ENCODE results near the gene SLC30A3. TPM values are rescaled to one million over a fixed set of nuclear protein-coding genes. Genes with fewer than 3 reads are reported as not detected.

Gene SLC30A3
- polyA plus RNA-seq, 12 donors: 0.18 to 2.2 (median 0.81) TPM; not detected in 2

DNA sequence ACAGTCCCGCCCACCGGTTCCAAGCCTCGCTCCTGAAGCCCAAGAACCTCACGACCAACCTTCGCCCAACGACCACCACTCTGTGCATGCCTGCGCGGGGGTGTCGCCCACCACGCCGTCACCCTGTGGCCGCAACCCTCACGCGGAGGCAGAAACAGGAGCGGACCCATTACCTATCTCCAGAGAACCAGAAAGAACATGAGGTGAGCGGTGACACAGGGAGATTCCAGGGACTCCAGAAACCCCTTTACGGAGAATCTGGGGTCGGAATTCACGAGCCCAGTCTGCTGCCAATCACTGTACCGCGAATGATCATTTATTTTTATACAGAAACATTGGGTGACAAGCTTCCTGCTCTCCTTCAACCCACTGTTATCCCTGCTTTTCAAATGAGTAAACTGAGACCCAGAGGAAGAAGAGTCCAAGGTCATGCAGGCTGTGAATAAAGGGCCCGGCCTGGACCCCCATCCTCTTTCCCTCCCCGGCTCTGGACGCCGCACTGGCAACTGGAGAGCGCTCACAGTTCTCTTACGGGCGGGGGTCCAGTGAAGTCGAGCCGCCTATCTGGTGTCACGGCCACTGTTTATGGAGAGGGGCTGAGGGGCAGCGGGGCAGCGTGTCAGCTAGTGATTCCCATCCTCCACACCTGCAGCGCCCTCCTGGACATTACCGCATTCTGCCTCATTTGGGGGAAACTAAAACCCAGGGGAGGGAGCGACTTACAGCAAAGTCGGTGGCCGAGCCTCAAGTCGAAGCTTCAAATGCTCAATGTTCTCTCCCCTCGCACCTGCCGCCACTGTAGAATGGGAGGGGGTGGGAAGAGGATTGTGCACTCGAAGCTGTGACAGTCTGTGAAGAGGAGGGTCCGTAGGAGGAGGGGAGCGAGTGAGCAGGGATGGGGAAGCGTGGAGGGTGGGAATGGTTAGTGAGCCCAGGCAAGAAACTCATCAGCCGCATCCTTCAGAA is 723 bp upstream of the SLC30A3 start:
- DNase-seq: no peak

DNA sequence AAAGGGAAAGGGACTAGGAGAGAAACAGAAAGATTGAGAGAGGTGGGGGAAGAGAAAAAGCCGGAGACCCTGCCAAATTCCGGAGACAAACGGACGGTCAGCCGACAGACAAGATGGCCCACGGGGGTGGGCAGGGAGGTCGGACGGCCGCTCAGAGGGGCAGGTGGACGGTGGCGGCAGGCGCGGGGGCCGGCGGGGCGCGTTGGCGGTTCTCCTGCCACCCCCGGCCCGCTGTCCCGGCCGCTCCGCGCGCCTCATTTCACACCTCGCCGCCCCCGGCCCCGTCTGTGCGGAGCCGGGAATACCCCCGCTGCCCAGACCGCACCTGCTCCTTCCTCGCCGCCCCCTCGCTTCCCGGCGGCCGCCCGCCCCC is 935 bp downstream of the SLC30A3 start:
- DNase-seq: no peak

DNA sequence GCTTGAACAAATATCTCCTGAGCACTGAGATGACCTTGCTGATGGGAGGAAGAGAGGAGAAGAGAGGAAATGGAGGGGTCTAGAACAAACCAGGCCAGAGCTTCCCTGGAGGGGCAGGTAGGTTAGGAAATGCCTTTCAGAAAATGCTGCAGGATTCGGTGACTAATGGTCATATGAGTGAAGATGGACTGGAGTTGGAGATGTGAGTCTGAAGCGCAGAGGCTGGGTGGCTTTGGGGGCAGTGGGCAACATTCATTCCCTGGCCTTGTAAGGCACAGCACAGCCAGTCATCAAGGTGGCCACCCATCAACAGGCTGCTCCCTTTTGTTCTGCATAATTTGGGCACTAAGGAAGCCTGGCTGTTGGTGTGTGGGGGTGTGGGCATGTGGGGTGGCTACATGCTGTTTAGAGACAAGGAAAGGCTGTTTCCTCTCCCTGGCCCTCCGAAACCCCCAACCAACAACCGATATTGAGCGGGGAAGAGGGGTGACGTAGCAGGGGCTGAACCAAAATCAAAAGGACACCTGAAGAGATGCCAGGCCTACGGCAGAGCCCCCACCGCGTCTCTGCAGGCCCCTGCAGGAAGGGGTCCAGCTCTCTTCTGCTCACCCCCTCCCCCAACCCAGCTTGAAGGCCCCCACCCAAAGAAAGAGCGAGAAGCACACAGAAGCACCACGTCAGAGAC is 1.5 kb downstream of the SLC30A3 start:
- no peak for DNase-seq

DNA sequence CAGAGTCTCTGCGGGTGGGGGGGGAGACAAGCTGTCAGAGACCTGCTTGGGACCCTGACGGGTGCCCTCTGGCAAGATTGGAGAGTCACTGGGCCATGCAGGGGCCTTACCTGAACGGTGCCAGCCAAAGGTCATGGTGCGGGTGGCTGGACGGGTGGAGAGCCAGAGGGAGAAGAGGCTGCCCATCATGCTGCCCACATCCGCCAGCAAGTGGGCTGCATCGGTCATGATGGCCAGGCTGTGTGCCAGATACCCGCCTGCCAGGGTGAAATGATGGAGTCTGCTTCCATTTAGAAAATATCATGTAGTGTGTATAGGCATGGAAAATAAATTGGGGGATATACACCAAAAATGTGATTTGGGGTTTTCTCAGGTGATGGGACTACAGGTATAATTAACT is 4.8 kb downstream of the SLC30A3 start:
- DNase-seq: no peak

DNA sequence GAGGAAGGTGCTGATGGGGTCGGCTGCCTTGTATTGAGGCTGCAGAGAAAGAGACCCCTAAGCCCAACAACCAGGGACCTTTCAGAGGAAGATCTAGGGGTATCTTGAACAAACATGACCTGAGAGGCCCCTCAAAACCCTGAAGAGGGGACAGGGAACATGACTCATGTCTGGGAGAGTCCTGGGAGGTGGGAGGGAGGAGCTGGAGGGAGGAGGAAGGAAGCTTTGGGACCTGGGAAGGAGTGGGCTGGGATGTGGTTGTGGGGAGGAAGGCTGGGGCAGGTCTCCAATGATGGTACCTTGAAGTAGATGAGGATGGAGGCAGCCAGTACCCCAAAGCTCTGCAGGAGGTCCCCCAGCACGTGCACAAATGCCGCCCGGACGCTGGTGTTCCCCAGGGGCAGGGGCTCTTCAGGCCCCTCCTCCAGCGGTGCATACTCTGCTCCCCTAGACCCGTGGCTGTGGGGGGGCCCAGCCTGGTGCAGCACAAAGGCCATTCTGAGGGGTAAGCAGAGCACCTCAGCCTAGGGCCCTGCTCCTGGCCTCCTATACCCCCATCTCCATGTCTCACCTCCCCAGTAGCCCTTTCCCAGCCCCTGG is 5.9 kb downstream of the SLC30A3 start:
- DNase-seq: no peak

DNA sequence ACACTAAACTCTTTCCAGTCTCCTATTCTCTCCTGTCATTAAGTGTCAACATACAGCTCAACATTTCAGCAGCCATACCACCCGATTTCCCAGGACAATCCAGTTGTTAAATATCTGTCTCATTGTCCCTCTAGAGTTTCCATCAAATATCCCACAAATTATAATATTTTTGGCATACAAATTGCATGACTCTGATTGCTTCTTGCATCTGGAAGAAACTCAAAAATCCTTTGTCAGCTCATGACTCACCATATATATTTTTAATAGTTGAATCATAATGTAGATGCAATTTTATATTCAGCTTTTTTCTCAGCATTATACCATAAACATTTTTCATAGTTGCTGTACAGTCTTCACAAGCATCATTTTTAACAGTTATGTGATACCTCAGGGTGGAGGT is 7.2 kb downstream of the SLC30A3 start:
- no peak for DNase-seq

DNA sequence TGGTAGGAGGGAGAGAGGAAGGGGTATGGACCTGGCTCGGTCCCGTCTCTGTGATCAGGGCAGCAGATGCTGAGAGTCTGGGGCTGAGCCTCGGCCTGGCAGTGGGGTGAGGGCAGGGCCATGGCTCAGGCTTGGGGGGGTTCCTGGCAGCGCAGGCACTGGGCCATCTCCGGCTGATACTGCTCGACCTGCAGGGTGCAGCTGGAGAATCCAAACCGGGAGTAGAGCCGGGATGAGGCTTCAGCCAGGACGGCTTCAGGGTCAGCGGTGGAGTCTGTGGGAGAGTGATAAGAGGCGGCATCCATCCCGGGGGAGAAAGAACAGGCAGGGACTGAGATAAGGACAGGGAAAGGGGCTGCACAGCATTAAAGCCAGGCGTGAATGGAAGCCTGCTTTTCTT is 7.7 kb downstream of the SLC30A3 start:
- no peak for DNase-seq

DNA sequence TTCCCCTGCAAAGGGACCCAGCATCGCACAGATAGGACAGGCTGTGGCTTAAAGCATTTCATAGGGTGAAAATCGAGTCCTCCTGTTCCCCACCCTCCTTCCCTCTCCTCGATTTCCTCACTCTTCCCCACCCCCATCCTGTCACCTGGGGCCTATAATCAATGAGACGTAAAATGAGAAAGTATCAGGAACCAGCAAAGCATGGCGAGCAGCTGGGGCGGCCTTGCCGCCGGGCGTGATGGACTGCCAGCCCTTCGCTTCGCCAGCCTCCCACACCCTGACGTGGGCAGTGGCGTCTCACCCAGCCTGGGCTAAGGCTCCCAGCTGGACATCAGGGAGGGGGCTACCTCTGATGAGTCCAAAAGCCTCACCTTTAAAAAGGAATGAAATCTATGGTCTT is 11.1 kb downstream of the SLC30A3 start:
- DNase-seq: no peak

DNA sequence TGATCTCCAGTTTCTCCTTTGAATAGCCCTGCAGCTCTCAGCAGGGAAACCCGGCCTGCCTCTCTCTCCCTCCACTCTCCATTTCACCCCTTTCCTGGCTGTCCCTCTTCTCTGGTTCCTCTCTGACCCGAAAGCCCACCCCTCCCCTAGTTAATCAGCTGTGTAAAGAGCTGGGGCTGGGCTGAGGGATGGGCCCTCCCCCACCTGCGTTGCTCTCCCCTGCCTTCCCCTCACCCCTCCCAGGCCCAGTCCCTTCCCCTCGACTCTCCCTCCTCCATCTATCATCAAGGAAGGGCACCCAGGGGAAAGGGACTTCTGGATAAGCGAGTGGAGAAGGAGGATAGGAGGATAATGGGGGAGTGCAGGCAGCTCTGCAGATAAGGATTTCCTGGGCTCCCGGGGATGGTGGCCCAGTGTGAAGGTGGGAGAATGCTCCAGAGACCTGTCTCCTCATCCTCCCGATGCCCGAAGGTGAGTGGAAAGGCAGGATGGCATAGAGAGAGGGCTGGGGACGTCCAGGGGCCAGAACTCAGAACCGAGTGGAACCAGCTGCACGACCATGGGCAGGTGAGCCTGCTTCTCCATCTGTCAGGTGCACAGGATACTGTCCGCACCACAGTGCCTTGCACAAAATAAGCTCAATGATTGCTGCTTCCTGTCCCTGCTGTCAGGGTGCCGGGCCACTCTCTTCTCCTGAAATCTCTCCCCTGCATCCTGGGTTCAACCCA is 12.0 kb downstream of the SLC30A3 start:
- no peak for DNase-seq

DNA sequence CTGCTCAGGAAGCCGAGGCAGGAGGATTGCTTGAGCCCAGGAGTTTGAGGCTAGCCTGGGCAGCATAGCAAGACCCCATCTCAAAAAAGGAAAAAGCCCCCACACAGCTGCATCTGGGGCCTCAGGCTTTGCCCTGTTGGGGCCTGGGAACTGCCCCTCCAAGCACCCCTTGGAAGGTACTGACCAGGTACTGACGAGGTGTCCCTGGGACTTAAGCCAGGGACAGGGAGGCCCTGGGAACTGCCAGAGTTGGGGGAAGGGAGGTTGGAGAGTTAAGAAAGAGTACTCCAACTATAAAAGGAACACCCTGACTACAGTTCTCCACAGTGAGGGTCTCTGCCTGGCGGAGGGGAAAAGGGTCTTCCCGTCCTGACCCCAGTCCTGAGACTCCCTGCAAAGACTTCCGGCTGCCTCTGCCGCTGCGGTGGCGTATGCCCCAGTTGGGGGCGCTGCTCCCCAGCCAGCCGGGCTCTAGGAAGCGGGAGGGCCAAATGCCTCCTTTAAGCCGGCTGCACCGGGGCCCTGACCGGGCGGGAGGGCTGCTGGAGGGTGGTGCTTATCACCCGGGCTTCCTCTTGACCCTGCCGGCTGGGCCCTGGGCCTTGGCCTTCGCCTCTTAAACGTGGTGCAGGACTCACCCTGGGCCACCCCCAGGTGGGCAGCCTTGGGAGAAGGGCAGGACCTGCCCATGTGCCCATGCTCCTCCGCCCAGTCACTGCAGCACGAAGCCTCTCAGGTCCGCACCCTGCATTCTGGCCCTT is 12.8 kb downstream of the SLC30A3 start:
- no peak for DNase-seq

DNA sequence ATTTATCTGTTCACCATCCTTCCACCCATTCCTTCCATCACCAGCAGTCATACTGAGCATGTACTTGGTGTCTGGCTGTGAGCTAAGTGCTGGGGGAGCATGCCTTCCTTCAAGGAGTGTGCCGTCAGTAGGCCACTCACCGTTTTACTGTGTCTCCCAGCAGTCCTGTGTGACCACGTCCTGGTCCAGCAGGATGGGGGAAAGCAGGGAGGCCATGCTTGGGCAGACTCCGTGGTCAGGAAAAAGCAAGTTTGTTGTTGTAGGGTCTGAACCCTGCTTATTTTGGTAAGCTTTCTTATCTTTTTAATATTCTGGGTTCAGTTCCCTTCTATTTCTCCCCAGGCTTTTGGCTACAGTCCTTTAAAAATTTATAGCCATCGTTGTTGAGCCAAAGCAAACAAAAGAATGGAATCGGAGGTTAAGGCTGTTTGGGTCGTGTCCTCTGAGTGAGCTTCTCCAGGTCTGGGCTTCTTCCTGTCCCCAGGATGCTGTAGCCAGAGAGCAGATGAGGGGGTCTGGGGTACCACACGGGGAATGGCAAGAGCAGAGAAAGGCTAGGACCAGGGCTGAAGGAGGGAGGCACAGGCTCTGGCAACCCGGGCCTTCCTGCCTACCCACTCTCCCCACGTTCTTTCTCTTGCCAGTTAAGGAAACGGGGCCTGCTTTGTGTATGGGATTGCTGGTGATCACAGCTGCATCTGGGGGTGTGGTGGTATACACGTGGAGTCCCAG is 13.5 kb downstream of the SLC30A3 start:
- DNase-seq: no peak

DNA sequence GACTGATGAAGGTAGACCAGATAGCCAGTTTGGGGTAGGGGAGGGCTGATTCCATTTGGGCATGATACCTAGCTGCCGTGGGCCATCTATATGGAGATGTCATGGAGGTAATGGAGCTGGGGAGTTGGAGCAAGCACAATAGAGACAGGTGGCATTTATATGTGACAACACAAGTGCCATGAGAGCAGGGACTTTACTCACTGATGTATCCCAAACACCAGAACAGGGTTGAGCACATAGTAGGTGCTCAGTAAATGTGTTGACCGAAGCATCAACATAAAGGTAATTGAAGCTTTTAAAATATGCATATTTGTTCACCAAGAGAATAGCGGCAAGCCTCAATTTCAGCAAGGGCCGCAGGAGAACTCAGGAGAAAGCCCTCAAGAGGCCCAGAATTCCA is 15.0 kb downstream of the SLC30A3 start:
- DNase-seq: no peak

DNA sequence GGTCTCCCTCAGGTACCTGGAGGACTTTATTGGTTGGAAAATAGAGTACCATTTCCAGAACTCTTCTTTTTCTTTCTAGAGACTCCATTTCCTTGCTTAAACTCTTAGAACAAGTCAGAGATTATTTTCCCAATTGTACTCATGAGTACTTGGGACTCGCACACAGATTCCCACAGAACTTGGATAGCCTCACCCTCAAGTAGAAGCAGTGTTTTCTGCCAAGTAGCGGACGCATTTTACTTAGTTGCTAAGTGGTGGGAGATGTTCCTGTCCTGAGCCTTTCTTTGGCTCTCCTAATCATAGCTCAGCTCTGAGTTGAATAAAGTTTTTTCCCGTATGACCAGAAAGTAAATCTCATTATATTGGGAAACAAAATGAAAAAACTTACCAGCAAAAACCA is 17.2 kb downstream of the SLC30A3 start:
- peak; percentile 28 for DNase-seq

DNA sequence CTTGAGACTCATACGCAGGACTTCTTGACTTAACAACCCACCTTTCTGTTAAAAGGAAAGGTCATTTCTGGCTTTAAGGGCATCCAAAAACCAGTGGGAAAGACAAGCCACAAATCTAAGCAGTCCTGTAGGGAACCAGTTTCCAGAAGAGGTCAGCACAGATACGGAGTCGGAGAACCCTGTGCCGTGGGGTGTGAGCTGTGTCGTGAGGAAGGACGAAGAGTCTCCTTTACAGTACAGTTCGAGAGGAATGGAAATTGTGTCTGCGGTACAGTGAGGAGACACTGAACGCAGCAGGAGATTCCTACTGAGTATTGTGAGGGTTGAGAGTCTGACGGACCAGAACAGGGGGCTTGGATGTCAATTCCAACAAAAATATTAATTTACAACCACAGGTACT is 17.7 kb downstream of the SLC30A3 start:
- no peak for DNase-seq

DNA sequence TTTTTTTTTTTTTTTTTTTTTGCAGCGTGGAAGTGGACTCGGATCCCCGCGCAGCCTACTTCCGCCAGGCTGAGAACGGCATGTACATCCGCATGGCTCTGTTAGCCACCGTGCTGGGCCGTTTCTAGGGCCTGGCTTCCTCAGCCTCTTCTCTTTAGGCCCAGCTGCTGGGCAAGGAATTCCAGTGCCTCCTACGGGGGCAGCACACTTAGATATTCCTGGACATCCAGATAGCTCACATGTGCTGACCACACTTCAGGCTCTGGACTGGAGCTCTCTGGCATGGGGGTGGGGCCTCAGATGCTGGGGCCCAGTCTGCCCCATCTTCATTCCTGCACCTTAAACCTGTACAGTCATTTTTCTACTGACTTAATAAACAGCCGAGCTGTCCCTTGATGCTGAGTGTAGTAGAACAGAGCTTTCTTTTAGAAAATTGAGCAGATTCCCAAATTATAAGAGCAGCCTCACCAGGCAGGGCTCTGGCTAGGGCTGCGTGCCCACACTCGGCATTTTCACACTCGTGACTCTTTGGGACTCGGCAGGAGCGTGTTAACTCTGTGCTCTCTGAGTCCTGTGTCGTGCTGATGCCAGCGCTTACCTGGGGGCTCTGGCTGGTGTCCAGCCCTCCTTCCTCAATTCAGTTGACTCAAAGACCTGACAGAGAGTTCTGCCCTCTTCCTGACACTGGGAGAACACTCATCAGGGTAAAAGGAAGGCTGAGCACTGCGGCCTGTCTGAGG is 19.3 kb downstream of the SLC30A3 start:
- no peak for DNase-seq

DNA sequence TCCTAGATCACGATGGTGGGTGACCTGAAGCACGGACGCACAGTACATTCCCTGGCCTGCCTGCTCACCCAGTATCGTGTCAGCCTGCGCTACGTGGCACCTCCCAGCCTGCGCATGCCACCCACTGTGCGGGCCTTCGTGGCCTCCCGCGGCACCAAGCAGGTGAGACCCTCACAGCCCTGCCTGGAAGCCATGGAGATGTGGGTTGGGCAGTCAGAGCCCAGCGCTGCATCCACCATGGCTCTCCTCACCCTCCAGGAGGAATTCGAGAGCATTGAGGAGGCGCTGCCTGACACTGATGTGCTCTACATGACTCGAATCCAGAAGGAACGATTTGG is 20.3 kb downstream of the SLC30A3 start:
- no peak for DNase-seq

DNA sequence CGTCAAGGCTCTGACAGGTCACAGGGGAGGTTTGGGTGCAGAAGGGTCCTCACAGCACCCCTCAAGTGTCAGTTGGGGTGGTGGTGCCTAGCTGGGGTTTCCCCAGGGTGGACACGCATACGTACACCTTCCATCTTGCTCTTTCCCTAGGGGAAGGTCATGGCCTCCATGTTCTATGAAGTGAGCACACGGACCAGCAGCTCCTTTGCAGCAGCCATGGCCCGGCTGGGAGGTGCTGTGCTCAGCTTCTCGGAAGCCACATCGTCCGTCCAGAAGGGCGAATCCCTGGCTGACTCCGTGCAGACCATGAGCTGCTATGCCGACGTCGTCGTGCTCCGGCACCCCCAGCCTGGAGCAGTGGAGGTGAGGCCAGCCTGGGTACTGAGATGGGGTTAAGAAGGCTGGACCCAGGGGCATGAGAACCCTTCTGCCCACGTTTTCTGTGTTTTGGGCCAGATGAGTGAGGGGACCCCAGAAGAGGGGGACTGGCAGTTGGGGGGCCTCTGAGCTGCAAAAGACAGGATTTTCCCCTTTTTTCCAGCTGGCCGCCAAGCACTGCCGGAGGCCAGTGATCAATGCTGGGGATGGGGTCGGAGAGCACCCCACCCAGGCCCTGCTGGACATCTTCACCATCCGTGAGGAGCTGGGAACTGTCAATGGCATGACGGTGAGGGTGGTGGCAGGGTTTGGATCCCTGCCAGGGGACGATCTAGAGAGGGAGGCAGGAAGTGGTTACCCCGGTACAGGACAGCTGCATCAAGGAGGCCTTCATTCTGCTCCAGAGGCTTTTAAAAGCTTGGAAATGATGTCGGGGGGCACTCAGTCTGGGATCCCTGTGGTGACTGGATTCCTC is 20.9 kb downstream of the SLC30A3 start:
- no peak for DNase-seq

DNA sequence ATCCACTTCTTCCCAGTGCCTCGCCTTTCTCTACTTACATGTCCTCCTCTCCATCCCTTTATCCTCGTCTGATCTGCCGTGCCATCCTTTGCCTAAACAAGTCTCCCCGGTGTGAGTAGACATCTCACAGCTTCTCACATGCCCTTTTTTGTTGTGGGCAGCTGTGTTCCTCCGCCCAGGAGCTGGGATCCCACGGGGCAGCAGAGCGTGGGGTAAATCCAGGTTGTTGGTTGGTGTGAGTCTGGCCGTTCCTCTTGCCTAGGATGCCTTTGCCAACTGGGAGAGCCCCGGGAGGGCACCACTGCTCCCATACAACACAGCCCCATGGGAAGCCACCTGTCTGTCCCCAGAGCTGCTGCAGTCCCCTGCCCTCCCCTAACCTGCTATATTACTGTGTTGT is 22.4 kb downstream of the SLC30A3 start:
- DNase-seq: no peak

DNA sequence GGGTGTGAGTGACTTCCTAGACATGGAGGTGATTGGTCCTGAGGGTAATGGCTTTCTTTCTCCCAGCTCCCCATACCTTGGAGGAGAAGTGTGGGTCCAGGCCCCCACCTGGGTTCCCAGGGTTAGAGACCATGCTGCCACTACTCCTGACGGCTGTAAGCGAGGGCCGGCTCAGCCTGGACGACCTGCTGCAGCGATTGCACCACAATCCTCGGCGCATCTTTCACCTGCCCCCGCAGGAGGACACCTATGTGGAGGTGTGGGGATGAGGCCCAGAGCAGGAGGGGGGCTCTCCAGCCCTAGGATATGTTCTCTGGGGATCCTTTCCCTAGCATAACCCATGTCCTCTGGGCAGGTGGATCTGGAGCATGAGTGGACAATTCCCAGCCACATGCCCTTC is 23.9 kb downstream of the SLC30A3 start:
- no peak for DNase-seq
